ENCODE data around the gene ACOX3. TPM values are rescaled to one million over a fixed set of nuclear protein-coding genes. Genes with fewer than 3 reads are reported as not detected.

ACOX3 gene
- total and polyA plus RNA-seq, 9 of the 15 experiments (the other 6 are each of a cell fraction or from before 2014, with no cell fraction given), result 0.68 to 7.3 (median 3.7) TPM

DNA sequence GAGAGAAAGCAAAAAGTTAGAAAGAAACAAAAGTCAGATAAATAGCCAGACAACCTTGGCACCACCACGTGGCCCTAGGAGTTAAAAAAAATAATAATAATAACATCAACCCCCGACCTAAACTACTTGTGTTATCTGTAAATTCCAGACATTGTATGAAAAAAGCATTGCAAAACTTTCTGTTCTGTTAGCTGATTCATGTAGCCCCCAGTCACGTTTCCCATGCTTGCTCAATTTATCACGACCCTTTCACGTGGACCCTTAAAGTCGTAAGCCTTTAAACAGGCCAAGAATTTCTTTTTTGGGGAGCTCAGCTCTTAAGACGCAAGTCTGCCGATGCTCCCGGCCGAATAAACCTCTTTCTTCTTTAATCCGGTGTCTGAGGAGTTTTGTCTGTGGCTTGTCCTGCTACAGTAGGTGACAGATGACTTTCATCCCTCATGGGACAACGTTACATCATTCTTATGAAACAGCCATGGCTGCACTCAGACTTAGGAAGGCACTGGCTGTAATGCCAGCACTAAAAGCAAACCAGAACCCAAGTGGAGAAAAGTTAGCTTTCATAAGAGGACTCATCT is 520 bp downstream of the ACOX3 start (continued):
- TF ChIP-seq, protein P1, sequence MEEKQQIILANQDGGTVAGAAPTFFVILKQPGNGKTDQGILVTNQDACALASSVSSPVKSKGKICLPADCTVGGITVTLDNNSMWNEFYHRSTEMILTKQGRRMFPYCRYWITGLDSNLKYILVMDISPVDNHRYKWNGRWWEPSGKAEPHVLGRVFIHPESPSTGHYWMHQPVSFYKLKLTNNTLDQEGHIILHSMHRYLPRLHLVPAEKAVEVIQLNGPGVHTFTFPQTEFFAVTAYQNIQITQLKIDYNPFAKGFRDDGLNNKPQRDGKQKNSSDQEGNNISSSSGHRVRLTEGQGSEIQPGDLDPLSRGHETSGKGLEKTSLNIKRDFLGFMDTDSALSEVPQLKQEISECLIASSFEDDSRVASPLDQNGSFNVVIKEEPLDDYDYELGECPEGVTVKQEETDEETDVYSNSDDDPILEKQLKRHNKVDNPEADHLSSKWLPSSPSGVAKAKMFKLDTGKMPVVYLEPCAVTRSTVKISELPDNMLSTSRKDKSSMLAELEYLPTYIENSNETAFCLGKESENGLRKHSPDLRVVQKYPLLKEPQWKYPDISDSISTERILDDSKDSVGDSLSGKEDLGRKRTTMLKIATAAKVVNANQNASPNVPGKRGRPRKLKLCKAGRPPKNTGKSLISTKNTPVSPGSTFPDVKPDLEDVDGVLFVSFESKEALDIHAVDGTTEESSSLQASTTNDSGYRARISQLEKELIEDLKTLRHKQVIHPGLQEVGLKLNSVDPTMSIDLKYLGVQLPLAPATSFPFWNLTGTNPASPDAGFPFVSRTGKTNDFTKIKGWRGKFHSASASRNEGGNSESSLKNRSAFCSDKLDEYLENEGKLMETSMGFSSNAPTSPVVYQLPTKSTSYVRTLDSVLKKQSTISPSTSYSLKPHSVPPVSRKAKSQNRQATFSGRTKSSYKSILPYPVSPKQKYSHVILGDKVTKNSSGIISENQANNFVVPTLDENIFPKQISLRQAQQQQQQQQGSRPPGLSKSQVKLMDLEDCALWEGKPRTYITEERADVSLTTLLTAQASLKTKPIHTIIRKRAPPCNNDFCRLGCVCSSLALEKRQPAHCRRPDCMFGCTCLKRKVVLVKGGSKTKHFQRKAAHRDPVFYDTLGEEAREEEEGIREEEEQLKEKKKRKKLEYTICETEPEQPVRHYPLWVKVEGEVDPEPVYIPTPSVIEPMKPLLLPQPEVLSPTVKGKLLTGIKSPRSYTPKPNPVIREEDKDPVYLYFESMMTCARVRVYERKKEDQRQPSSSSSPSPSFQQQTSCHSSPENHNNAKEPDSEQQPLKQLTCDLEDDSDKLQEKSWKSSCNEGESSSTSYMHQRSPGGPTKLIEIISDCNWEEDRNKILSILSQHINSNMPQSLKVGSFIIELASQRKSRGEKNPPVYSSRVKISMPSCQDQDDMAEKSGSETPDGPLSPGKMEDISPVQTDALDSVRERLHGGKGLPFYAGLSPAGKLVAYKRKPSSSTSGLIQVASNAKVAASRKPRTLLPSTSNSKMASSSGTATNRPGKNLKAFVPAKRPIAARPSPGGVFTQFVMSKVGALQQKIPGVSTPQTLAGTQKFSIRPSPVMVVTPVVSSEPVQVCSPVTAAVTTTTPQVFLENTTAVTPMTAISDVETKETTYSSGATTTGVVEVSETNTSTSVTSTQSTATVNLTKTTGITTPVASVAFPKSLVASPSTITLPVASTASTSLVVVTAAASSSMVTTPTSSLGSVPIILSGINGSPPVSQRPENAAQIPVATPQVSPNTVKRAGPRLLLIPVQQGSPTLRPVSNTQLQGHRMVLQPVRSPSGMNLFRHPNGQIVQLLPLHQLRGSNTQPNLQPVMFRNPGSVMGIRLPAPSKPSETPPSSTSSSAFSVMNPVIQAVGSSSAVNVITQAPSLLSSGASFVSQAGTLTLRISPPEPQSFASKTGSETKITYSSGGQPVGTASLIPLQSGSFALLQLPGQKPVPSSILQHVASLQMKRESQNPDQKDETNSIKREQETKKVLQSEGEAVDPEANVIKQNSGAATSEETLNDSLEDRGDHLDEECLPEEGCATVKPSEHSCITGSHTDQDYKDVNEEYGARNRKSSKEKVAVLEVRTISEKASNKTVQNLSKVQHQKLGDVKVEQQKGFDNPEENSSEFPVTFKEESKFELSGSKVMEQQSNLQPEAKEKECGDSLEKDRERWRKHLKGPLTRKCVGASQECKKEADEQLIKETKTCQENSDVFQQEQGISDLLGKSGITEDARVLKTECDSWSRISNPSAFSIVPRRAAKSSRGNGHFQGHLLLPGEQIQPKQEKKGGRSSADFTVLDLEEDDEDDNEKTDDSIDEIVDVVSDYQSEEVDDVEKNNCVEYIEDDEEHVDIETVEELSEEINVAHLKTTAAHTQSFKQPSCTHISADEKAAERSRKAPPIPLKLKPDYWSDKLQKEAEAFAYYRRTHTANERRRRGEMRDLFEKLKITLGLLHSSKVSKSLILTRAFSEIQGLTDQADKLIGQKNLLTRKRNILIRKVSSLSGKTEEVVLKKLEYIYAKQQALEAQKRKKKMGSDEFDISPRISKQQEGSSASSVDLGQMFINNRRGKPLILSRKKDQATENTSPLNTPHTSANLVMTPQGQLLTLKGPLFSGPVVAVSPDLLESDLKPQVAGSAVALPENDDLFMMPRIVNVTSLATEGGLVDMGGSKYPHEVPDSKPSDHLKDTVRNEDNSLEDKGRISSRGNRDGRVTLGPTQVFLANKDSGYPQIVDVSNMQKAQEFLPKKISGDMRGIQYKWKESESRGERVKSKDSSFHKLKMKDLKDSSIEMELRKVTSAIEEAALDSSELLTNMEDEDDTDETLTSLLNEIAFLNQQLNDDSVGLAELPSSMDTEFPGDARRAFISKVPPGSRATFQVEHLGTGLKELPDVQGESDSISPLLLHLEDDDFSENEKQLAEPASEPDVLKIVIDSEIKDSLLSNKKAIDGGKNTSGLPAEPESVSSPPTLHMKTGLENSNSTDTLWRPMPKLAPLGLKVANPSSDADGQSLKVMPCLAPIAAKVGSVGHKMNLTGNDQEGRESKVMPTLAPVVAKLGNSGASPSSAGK (IDR thresholded peaks at IDR 0.05), result no peak
- no peak for TF ChIP-seq TARDBP (IDR thresholded peaks at IDR 0.05)
- TF ChIP-seq PPARD (CRISPR knock-in tag; IDR thresholded peaks at IDR 0.05), result no peak
- peak; percentile 84 for TF ChIP-seq ZNF766 (CRISPR knock-in tag; conservative IDR thresholded peaks at IDR 0.05)
- no peak for TF ChIP-seq KAT7 (CRISPR knock-in tag; IDR thresholded peaks at IDR 0.05; ENCODE audit: borderline replicate concordance)
- TF ChIP-seq, protein P2, sequence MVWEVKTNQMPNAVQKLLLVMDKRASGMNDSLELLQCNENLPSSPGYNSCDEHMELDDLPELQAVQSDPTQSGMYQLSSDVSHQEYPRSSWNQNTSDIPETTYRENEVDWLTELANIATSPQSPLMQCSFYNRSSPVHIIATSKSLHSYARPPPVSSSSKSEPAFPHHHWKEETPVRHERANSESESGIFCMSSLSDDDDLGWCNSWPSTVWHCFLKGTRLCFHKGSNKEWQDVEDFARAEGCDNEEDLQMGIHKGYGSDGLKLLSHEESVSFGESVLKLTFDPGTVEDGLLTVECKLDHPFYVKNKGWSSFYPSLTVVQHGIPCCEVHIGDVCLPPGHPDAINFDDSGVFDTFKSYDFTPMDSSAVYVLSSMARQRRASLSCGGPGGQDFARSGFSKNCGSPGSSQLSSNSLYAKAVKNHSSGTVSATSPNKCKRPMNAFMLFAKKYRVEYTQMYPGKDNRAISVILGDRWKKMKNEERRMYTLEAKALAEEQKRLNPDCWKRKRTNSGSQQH (CRISPR knock-in tag; IDR thresholded peaks at IDR 0.05), result no peak
- no peak for TF ChIP-seq ZNF695 (CRISPR knock-in tag; IDR thresholded peaks at IDR 0.05)
- TF ChIP-seq, protein P3, sequence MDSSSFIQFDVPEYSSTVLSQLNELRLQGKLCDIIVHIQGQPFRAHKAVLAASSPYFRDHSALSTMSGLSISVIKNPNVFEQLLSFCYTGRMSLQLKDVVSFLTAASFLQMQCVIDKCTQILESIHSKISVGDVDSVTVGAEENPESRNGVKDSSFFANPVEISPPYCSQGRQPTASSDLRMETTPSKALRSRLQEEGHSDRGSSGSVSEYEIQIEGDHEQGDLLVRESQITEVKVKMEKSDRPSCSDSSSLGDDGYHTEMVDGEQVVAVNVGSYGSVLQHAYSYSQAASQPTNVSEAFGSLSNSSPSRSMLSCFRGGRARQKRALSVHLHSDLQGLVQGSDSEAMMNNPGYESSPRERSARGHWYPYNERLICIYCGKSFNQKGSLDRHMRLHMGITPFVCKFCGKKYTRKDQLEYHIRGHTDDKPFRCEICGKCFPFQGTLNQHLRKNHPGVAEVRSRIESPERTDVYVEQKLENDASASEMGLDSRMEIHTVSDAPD (CRISPR knock-in tag; IDR thresholded peaks at IDR 0.05), result no peak
- TF ChIP-seq RAD21 (CRISPR knock-in tag; conservative IDR thresholded peaks at IDR 0.05 in 1 of 2, IDR thresholded peaks at IDR 0.05 in 1 of 2), result no peak
- no peak for TF ChIP-seq TAF15 (IDR thresholded peaks at IDR 0.05; ENCODE audit: low read depth, low read length)
- TF ChIP-seq PRPF4 (IDR thresholded peaks at IDR 0.05; ENCODE audit: insufficient read depth, low read depth, low read length, poor library complexity, severe bottlenecking), result no peak
- no peak for TF ChIP-seq SRSF1 (IDR thresholded peaks at IDR 0.05; ENCODE audit: low read depth, low read length)

Measured in K562 (cell line).